WTC11 (cell line): Measurements from ENCODE around the gene NCKIPSD. TPM values are rescaled to one million over a fixed set of nuclear protein-coding genes. Genes with fewer than 3 reads are reported as not detected.

Source experiments
- ATAC-seq: fragments of 200-7000 bp; cut with Tn5 transposase; 2 replicates; pipeline ENCODE4 v1.10.0; 2021; ENCODE audit warnings: mild to moderate bottlenecking, moderate library complexity
- CTCF ChIA-PET: fragments of 300-600 bp; sonication (Branson Sonifier 250); formaldehyde crosslinking; loops from one replicate; lab custom pipeline; 2021; ENCODE audit warnings: antibody characterized with exemption; lab: Charles Lee
- POLR2A ChIA-PET: fragments of 350-600 bp; sonication (Branson Sonifier 250); formaldehyde crosslinking; loops from one replicate; lab custom pipeline; 2021; ENCODE audit warnings: antibody characterized with exemption; lab: Charles Lee
- DNase-seq: peaks from one replicate; pipeline ENCODE4 v3.0.0; 2021; ENCODE audit warnings: low spot score
- H3K27ac Mint-ChIP-seq: 2 replicates; pipeline ENCODE4 v1.8.0; 2021; ENCODE audit warnings: mixed read lengths
- H3K27me3 Mint-ChIP-seq: 2 replicates; pipeline ENCODE4 v1.8.0; 2021; ENCODE audit warnings: low read depth, mild to moderate bottlenecking, moderate library complexity, mixed read lengths
- H3K36me3 Mint-ChIP-seq: 2 replicates; pipeline ENCODE4 v1.8.0; 2021; ENCODE audit warnings: mixed read lengths
- H3K4me1 Mint-ChIP-seq: 2 replicates; pipeline ENCODE4 v1.8.0; 2022; ENCODE audit warnings: mixed read lengths
- H3K4me3 Mint-ChIP-seq: 2 replicates; pipeline ENCODE4 v1.8.0; 2021; ENCODE audit warnings: mild to moderate bottlenecking, moderate library complexity, mixed read lengths
- H3K9me3 Mint-ChIP-seq: 2 replicates; pipeline ENCODE4 v1.8.0; 2021; ENCODE audit warnings: mixed read lengths
- ATF6 ChIP-seq: sonication (generic); formaldehyde crosslinking; IDR thresholded peaks from 2 replicates; pipeline ENCODE4 v1.8.1; 2023; ENCODE audit warnings: mild to moderate bottlenecking, missing genetic modification reagents
- CBFB ChIP-seq: sonication (generic); formaldehyde crosslinking; IDR thresholded peaks from 2 replicates; pipeline ENCODE4 v1.8.1; 2022; ENCODE audit warnings: mild to moderate bottlenecking, low read depth, missing genetic modification reagents
- CTCF ChIP-seq: fragments of 200-600 bp; IDR thresholded peaks from 2 replicates; pipeline ENCODE4 v1.8.0; 2022; ENCODE audit warnings: antibody characterized with exemption
- ERG ChIP-seq: fragments of 250-450 bp; sonication (Bioruptor Pico); IDR thresholded peaks from 2 replicates; pipeline ENCODE4 v1.8.0; 2021; ENCODE audit warnings: mild to moderate bottlenecking
- ETV6 ChIP-seq: sonication (generic); formaldehyde crosslinking; IDR thresholded peaks from 2 replicates; pipeline ENCODE4 v1.8.1; 2022; ENCODE audit warnings: mild to moderate bottlenecking, missing genetic modification reagents
- HMGXB4 ChIP-seq: sonication (generic); formaldehyde crosslinking; IDR thresholded peaks from 2 replicates; pipeline ENCODE4 v1.8.1; 2023; ENCODE audit warnings: mild to moderate bottlenecking, moderate library complexity, missing genetic modification reagents
- JAZF1 ChIP-seq: fragments of 250-450 bp; sonication (Bioruptor Pico); IDR thresholded peaks from 2 replicates; pipeline ENCODE4 v1.9.0; 2021; ENCODE audit warnings: moderate library complexity, mild to moderate bottlenecking, inconsistent platforms
- KAT7 ChIP-seq: sonication (generic); formaldehyde crosslinking; IDR thresholded peaks from 2 replicates; pipeline ENCODE4 v1.8.1; 2023; ENCODE audit warnings: missing genetic modification reagents, mild to moderate bottlenecking, borderline replicate concordance
- NR1H2 ChIP-seq: sonication (generic); formaldehyde crosslinking; IDR thresholded peaks from 2 replicates; pipeline ENCODE4 v1.9.0; 2021; ENCODE audit warnings: mild to moderate bottlenecking, moderate library complexity, missing genetic modification reagents
- PRDM15 ChIP-seq: sonication (generic); formaldehyde crosslinking; IDR thresholded peaks from 2 replicates; pipeline ENCODE4 v1.8.0; 2022; ENCODE audit warnings: missing genetic modification reagents
- PRRX2 ChIP-seq: fragments of 250-450 bp; sonication (Bioruptor Pico); IDR thresholded peaks from 2 replicates; pipeline ENCODE4 v1.8.0; 2021; ENCODE audit warnings: mild to moderate bottlenecking
- RELA ChIP-seq: sonication (generic); formaldehyde crosslinking; IDR thresholded peaks from 2 replicates; pipeline ENCODE4 v1.8.1; 2022; ENCODE audit warnings: missing genetic modification reagents, mild to moderate bottlenecking, borderline replicate concordance
- RORB ChIP-seq: fragments of 250-450 bp; sonication (Bioruptor Pico); IDR thresholded peaks from 2 replicates; pipeline ENCODE4 v1.9.0; 2021; ENCODE audit warnings: mild to moderate bottlenecking
- TEAD4 ChIP-seq: sonication (generic); formaldehyde crosslinking; IDR thresholded peaks from 2 replicates; pipeline ENCODE4 v1.8.0; 2022; ENCODE audit warnings: mild to moderate bottlenecking, missing genetic modification reagents
- TP53 ChIP-seq: sonication (generic); formaldehyde crosslinking; IDR thresholded peaks from 2 replicates; pipeline ENCODE4 v1.8.1; 2023; ENCODE audit warnings: mild to moderate bottlenecking, missing genetic modification reagents
- ZBTB21 ChIP-seq: sonication (generic); formaldehyde crosslinking; IDR thresholded peaks from 2 replicates; pipeline ENCODE4 v1.8.1; 2023; ENCODE audit warnings: mild to moderate bottlenecking, missing genetic modification reagents, borderline replicate concordance
- ZNF423 ChIP-seq: fragments of 250-450 bp; sonication (Bioruptor Pico); IDR thresholded peaks from 2 replicates; pipeline ENCODE4 v2.1.2; 2022; ENCODE audit warnings: mild to moderate bottlenecking, moderate library complexity
- ZNF512 ChIP-seq: sonication (generic); formaldehyde crosslinking; IDR thresholded peaks from 2 replicates; pipeline ENCODE4 v1.8.1; 2022; ENCODE audit warnings: missing genetic modification reagents, borderline replicate concordance
- ZNF532 ChIP-seq: fragments of 250-450 bp; sonication (Bioruptor Pico); IDR thresholded peaks from 2 replicates; pipeline ENCODE4 v1.9.0; 2021; ENCODE audit warnings: mild to moderate bottlenecking, borderline replicate concordance
- ZSCAN18 ChIP-seq: fragments of 250-450 bp; sonication (Bioruptor Pico); IDR thresholded peaks from 2 replicates; pipeline ENCODE4 v2.1.2; 2022; ENCODE audit warnings: mild to moderate bottlenecking, moderate library complexity
- total RNA-seq: library from RNA; stranded (reverse); gene quantifications from 3 replicates; pipeline ENCODE4 v1.2.3, GENCODE V29; 2021

NCKIPSD gene
- total RNA-seq, 1 experiment from 2014 or later, result 40.1 TPM

GRCh38 chr3:48630407-48630806 is 55.3 kb downstream of the NCKIPSD start:
- ATAC-seq, result no peak
- POLR2A ChIA-PET, result no interaction called here
- Mint-ChIP-seq H3K36me3 (peaks cover 48% of the 10 kb centered on the region), H3K9me3 (no peaks in the 10 kb centered on the region), H3K27me3 (no peaks in the 10 kb centered on the region), H3K4me3 (no peak overlapping the region)
- DNase-seq, result no peak
- CTCF ChIA-PET, result no interaction called here
- no peak for TF ChIP-seq NR1H2 (CRISPR knock-in tag)
- no peak for TF ChIP-seq KAT7 (CRISPR knock-in tag)
- TF ChIP-seq TEAD4 (CRISPR knock-in tag), result no peak
- TF ChIP-seq RORB (CRISPR knock-in tag), result no peak
- no peak for TF ChIP-seq TP53 (CRISPR knock-in tag)
- TF ChIP-seq PRRX2, result no peak
- no peak for TF ChIP-seq ZBTB21 (CRISPR knock-in tag)
- TF ChIP-seq CTCF, result no peak
- TF ChIP-seq ZNF423, result no peak
- TF ChIP-seq CBFB (CRISPR knock-in tag), result no peak
- no peak for TF ChIP-seq RELA (CRISPR knock-in tag)
- TF ChIP-seq PRDM15 (CRISPR knock-in tag), result no peak
- TF ChIP-seq HMGXB4 (CRISPR knock-in tag), result no peak
- no peak for TF ChIP-seq ZNF512 (CRISPR knock-in tag)
- TF ChIP-seq ERG (CRISPR knock-in tag), result no peak
- no peak for TF ChIP-seq ETV6 (CRISPR knock-in tag)
- TF ChIP-seq ATF6 (CRISPR knock-in tag), result no peak
- no peak for TF ChIP-seq JAZF1
- TF ChIP-seq ZNF532 (CRISPR knock-in tag), result no peak
- no peak for TF ChIP-seq ZSCAN18 (CRISPR knock-in tag)
- TF ChIP-seq, all 79 proteins: peak for 0
- no peak overlapping the region for H3K27ac Mint-ChIP-seq
- H3K4me1 Mint-ChIP-seq, result peaks cover 8% of the 10 kb centered on the region
